Activated naive CD4-positive, alpha-beta T cell treated with anti-CD3 and anti-CD28 coated beads, Interleukin-2, amount 50 U/mL, for 16 hours (primary cell): ENCODE measurements around the gene OTOP1.
"Not testable (repeated sequence)": the region's sequence is repeated elsewhere in the genome, so short reads cannot be mapped to it uniquely, and the experiment has no call there.

Experiments used
- DNase-seq: peaks from one replicate; pipeline ENCODE4 v3.0.0-alpha.2; 2020

OTOP1 gene

GRCh38 chr4:4226606-4227438, at the start of gene OTOP1:
TSS of gene OTOP1 (minus strand) at chr4:4226929. CDS start at chr4:4226864, 65 bp downstream.
- DNase-seq = no peak

GRCh38 chr4:4274226-4274625, 47.5 kb upstream of the OTOP1 start:
- no peak for DNase-seq

- no peak for DNase-seq
Measured at GRCh38 chr4:4271912-4272311, 45.2 kb upstream of the OTOP1 start.

GRCh38 chr4:4270529-4270928, 43.8 kb upstream of the OTOP1 start:
- DNase-seq = no peak

- DNase-seq = no peak
Measured at GRCh38 chr4:4269856-4270255, 43.1 kb upstream of the OTOP1 start.

- no peak for DNase-seq
Measured at GRCh38 chr4:4269331-4269731, 42.6 kb upstream of the OTOP1 start.

- DNase-seq = no peak
Measured at GRCh38 chr4:4268776-4269175, 42.0 kb upstream of the OTOP1 start.

- DNase-seq = no peak
Measured at GRCh38 chr4:4267981-4268380, 41.3 kb upstream of the OTOP1 start.

- no peak for DNase-seq
Measured at GRCh38 chr4:4260185-4260751, 33.5 kb upstream of the OTOP1 start.

- DNase-seq = no peak
Measured at GRCh38 chr4:4259484-4260100, 32.9 kb upstream of the OTOP1 start.

- DNase-seq = not testable (repeated sequence)
Measured at GRCh38 chr4:4257705-4258104, 31.0 kb upstream of the OTOP1 start.

- DNase-seq = no peak
Measured at GRCh38 chr4:4256799-4257198, 30.1 kb upstream of the OTOP1 start.

GRCh38 chr4:4254666-4255065, 27.9 kb upstream of the OTOP1 start:
- DNase-seq = no peak

GRCh38 chr4:4254199-4254598, 27.5 kb upstream of the OTOP1 start:
- DNase-seq = no peak

GRCh38 chr4:4249866-4250265, 23.1 kb upstream of the OTOP1 start:
- DNase-seq = no peak

- DNase-seq = not testable (repeated sequence)
Measured at GRCh38 chr4:4249342-4249741, 22.6 kb upstream of the OTOP1 start.

GRCh38 chr4:4248885-4249203, 22.1 kb upstream of the OTOP1 start:
- no peak for DNase-seq

- DNase-seq = peak; percentile 91
Measured at GRCh38 chr4:4248029-4248884, 21.5 kb upstream of the OTOP1 start, which contains the start of gene TMEM128. TSS of gene TMEM128 (minus strand) at chr4:4248223. CDS start at chr4:4248202, 21 bp downstream.

GRCh38 chr4:4247696-4248028, 20.9 kb upstream of the OTOP1 start:
- DNase-seq = no peak

GRCh38 chr4:4245172-4245571, 18.4 kb upstream of the OTOP1 start:
- no peak for DNase-seq

GRCh38 chr4:4239551-4239950, 12.8 kb upstream of the OTOP1 start:
- not testable (repeated sequence) for DNase-seq

- no peak for DNase-seq
Measured at GRCh38 chr4:4233610-4234009, 6.9 kb upstream of the OTOP1 start.

GRCh38 chr4:4228356-4228668, 1.6 kb upstream of the OTOP1 start:
- no peak for DNase-seq
